Stimulated activated CD4-positive, alpha-beta T cell treated with anti-CD3 and anti-CD28 coated beads, Interleukin-1b, Interleukin-23, amount 100 ng/mL, for 1 hour (primary cell): Measurements from ENCODE around the gene ADRB1.

Experiments
- DNase-seq, 2 donors: peaks; one replicate each; pipeline ENCODE4 v3.0.0-alpha.2; 2020; ENCODE audit warnings: low read depth in 2 of 2

ADRB1 gene

DNA sequence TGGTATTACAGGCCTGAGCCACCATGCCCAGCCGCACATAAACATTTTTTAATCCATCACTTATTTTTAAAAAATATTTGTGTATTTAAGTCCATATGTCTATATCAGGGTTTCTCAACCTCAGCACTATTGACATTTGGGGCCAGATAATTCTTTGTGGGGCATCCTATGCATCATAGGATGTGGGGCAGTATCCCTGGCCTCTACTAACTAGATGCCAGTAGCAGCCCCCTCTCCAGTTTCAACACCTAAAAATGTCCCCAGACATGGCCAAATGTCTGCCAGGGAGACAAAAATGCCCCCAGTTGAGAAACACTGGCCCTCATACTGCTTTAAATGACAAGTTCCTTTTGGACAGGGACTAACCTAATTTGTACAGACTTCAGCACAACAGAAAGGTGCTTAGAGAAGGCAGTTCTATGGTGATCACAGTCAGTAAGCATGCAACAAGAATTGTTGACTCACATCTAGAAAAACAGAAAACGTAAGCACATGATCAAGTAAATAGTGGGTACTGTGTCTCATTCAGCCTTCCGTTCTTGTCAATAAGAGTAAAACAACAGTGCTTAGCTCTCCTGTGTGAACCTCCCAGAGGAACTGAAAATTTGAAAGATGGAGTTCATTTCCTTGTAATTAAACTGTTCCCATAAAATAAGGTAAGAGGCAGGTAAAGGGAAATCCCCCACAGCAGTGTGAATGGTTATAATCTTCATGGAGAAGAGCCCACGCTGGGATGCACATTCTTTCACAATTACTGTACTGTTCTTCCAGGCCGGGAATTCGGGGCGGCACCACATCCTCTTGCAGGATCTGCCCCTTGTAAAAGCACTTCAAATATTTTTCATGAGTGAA lies 17.3 kb upstream of the ADRB1 start:
- DNase-seq, result no peak

DNA sequence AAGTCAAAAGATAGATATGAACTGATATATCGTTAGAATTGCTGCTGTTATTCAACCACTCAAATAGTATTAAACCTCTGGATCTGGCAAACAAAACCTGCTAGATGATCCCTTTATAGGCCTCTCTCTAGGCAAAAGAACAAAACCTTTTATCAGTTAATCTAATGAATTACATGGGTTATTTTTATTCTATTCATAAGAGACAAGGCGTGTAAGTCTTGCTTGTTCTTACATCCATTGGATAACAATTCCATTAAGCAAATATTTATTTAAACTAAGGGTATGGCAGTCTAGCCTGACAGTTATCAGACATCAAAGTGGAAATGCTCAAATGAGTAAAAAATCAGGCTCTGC lies 16.6 kb upstream of the ADRB1 start:
- DNase-seq, result no peak

DNA sequence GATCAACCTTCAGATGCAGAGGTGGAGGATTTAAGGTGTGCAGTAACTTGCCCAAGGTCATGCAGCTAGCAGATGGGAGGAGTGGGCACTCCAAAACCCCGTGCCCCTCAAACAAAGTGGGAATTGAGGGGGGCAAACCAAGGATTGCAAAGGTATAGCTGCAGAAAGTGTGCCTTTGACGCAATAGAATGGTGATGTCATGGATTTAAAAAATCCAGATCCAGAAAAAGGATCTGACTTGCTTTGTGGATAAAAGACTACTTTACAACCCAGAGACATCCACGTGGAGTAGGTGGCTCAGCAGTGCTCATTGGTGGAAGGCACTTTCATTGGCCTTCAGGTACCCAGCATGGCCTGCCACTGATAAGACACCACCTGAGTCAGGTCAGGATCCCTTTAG lies 15.7 kb upstream of the ADRB1 start:
- DNase-seq, result no peak

DNA sequence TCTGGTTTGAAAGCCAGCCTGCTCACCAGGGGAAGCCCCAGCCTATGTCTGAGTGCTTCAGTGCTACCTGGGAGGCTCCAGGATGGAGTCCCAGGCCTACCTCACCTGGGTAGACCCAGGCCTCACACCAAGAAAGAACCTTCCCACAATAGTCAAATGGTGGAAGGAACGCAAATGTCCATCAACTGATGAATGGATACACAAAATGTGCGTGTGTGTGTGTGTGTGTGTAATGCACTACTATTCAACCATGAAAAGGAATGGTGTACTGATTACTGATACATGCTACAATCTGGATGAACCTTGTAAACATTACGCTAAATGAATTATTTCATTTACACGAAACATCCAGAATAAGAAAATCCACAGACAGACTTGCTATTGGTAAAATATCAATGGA lies 15.2 kb upstream of the ADRB1 start:
- no peak for DNase-seq

DNA sequence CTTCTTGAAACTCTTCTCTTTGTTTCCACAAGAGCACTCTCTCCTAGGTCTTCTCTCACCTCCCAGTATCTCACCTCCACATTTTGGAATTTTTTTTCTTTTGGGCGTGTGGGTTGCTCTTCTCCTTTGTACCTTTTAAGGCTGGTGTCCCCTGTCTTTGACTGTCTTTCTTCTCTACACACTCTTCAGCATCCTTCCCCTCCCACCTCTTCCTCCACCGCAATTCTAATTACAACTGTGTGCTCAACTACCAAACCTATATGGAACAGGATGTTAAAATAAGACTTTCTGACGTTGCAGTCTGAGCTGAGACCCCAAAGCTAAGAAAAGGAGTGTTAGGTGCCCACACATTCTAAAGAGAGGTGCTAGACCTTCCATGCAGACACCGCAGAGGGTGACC lies 14.0 kb upstream of the ADRB1 start:
- DNase-seq, result no peak

GRCh38 chr10:114030140-114030539 lies 13.5 kb upstream of the ADRB1 start:
- DNase-seq, result no peak

DNA sequence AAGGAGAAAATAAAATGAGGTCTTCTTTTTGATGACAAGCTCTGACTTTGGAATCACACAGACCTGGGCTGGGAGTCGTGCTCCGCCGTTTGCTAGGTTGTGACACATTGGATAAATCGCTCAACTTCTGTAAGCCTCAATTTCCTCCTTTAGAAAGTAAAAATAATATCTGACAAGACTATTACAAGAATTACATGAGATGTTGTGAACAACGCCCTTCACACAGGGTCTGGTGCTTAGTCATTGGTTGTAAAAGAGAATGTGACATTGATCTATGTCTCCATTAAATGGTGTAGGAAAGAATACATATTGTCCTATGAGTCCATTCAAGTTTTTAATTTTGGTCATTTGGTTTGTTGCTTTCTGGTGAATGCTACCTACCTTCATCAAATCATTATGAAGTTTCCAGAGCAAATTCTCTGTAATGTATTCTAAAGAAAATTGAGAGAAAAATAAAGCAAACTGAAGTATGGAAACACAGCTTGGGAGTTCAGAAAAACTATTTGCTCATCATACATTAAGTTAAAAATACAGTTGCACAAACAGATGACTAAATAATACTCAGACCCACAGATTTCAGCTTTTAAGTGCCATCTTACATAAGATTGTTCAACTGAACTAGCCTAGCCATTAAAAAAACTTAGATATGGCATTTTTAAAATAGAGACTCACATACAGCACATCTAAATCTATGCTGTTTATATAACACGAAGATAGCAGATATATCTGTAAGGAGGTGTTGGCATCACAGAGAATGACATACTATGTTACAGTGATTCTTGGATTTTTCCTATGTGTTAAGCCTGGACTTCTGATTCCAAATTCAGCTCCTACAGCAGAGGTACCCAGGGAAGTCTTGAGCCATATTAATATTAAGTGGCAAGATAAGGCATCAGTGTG lies 12.3 kb upstream of the ADRB1 start:
- no peak for DNase-seq

DNA sequence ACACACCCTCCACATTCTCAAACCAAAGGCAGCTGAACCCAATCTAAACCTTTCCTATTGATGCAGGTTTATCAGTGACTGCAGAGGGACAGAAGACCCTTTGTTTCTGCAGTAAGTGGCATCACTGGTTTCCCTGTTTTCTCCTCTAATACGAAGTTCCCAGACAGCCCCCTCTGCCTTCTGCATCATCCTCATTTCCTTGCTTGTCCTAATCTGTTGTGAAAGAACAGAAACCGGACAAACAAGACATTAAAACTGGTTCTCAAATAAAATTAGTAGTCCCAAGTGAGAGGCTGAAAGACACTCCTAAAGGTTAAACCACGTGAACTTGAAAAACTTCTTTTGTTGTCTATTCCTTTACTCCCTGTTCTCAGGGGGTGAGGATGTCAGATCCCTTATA lies 10.1 kb upstream of the ADRB1 start:
- no peak for DNase-seq

DNA sequence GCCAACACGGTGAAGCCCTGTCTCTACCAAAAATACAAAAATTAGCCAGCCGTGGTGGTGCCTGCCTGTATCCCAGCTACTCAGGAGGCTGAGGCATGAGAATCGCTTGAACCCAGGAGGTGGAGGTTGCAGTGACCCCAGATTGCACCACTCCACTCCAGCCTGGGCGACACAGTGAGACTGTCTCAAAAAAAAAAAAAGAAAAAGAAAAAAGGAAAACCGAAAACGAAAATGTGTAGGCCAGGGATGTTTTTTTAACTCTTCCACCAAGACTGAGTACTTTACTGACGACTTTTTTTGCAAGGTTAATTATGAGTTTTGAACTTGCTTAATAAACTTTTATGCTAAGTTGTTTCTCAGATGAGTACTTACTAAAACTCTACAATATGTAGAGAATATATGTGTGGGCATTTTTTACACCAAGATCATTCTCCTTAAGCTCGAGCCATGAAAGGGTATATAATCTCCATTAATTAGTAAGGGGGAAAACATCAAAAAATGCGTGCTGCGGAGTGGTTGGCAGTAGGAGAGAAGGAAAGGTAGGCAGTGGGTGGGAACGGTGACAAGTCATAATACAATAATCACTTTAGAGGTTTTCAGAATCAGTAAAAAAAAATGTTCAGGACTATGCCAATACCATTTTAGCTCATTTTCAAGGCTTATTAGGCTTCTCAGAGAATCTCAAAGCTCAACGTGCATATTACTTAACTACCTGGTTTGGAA lies 8.6 kb upstream of the ADRB1 start:
- DNase-seq, result no peak

- no peak for DNase-seq
Measured at GRCh38 chr10:114035791-114036190, 7.9 kb upstream of the ADRB1 start.

DNA sequence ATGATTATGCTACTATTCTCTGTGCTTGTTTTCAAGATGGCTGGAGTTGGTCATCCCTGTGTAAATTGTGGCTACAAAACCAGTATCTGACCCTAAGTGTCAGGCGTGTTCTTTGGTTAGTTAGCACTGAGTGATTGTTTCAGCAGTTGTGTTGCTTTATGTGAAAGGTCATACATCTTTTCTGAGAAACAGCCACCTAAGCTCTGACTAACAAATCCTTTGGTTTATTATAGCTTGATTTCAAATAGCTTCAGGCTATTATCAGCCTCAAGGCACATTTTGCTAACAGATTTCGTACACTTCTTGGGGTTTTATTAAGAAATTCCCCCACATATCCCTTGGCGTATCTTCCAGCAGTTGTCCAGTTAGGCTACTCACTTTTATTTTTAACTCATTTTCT lies 4.8 kb upstream of the ADRB1 start:
- DNase-seq, result no peak

DNA sequence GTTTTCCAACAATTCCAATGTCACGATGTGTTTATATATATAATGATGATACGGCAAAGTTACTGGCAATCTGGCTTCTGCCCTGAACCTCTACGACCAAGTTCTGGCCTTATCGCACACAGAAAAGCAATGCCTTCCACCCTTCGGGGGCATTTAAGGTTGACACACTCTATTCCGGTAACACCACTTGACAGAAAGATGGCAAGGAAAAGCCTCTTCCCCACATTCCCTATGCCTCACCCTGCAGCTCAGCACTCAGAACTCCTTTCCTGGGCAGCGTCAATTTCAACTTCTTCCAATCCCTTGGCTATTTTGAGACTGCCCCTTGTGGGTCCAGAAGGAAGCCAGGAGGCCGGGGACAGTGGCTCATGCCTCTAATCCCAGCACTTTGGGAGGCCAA lies 2.5 kb upstream of the ADRB1 start:
- DNase-seq, result no peak

DNA sequence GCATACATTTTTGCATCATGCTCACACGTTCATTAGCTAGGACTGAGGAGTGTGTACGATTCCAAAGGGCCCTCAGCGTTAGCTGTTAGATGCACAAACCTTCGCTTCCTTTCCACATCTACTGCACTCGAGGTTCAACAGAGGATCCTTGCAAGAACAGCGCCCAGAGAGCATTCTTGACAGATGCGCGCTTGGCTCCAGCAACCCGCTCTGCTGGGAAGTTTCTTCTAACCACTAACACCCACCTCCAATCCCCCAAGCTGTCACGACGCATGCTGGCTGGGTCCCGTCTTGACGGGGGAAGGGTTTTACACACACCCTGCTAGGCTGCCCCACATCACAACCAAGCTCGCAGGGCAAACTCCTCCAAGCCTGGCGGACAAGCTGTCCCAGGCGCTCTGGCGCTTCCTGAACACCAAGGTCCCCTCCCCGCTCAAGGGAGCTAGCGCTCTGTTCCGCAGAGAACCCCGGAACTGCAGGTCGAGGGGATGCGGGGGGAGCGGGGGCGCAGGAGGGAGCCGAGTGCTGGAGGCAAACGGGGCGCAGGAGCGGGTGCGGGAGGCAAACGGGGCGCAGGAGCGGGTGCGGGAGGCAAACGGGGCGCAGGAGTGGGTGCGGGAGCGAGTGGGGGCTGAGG lies 653 bp upstream of the ADRB1 start:
- no peak for DNase-seq

- no peak for DNase-seq
Measured at GRCh38 chr10:114044247-114045135, 825 bp downstream of the ADRB1 start.

DNA sequence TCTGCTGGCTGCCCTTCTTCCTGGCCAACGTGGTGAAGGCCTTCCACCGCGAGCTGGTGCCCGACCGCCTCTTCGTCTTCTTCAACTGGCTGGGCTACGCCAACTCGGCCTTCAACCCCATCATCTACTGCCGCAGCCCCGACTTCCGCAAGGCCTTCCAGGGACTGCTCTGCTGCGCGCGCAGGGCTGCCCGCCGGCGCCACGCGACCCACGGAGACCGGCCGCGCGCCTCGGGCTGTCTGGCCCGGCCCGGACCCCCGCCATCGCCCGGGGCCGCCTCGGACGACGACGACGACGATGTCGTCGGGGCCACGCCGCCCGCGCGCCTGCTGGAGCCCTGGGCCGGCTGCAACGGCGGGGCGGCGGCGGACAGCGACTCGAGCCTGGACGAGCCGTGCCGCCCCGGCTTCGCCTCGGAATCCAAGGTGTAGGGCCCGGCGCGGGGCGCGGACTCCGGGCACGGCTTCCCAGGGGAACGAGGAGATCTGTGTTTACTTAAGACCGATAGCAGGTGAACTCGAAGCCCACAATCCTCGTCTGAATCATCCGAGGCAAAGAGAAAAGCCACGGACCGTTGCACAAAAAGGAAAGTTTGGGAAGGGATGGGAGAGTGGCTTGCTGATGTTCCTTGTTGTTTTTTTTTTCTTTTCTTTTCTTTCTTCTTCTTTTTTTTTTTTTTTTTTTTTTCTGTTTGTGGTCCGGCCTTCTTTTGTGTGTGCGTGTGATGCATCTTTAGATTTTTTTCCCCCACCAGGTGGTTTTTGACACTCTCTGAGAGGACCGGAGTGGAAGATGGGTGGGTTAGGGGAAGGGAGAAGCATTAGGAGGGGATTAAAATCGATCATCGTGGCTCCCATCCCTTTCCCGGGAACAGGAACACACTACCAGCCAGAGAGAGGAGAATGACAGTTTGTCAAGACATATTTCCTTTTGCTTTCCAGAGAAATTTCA lies 1.7 kb downstream of the ADRB1 start:
- DNase-seq, result no peak

- DNase-seq, result no peak
Measured at GRCh38 chr10:114046087-114046458, 2.4 kb downstream of the ADRB1 start.

DNA sequence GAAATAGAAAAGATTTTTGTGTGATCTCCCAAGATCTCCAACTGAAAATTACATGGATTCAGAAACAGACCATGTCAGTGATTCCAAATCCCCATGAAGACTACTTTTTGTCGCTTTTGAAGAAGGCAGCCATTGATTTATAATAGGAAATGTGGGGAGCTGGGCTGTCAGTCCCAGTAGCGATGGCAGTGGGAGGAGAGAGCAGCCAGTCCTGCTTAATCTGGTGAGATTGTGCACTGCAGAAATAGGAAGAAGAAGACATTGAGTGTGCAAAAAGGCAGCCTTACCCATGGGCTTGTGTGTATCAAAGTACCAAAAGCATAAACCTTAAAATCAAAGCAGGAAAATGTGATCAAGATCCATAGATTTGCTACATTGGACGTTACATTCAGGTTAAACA lies 4.8 kb downstream of the ADRB1 start:
- DNase-seq, result no peak

DNA sequence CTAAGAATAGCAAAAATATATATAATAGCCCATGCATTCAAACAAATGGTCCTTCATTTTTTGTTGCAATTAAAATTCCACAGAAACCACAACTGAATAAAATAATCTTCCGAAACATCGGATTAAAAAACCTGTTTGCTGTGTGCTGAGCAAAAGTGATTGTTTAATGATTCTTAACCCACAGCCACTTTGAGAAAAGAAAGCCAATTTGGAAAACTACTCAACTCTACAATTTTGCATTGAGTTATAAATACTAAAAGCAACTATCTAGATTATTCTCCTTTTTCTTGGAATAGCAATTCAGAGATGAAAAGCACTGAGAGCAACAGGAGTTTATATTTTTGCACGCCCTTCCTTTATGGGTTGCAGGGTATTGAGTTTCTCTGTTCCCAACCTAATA lies 8.0 kb downstream of the ADRB1 start:
- no peak for DNase-seq

GRCh38 chr10:114052255-114052654 lies 8.6 kb downstream of the ADRB1 start:
- DNase-seq, result no peak

GRCh38 chr10:114053946-114054345 lies 10.3 kb downstream of the ADRB1 start:
- DNase-seq, result no peak
